Mammary epithelial cell (primary cell): ENCODE data around the gene ACTL7A.

Source experiments
- CTCF ChIP-seq, 2 donors: IDR thresholded peaks in 1 of 2; conservative IDR thresholded peaks in 1 of 2; 2 replicates each; pipeline ENCODE4 v1.5.1; 2011 to 2012; ENCODE audit warnings: inconsistent platforms in 2 of 2, low read length in 2 of 2, mild to moderate bottlenecking in 2 of 2, control low read depth in 1 of 2, low read depth in 1 of 2; ENCODE audit not compliant: insufficient read depth in 1 of 2; ENCODE audit errors: extremely low read depth in 1 of 2
- EZH2 ChIP-seq: IDR thresholded peaks from 2 replicates; pipeline ENCODE4 v1.6.1; 2012; ENCODE audit warnings: low read length, inconsistent platforms, borderline replicate concordance

- TF ChIP-seq EZH2 (no peak), CTCF (conservative IDR thresholded peaks at IDR 0.05 in 1 of 2, IDR thresholded peaks at IDR 0.05 in 1 of 2; ENCODE audit: extremely low read depth in 1 of 2, insufficient read depth in 1 of 2, low read depth in 1 of 2, low read length in 2 of 2) (no peak)
Observed at GRCh38 chr9:108836319-108836718, 25.7 kb upstream of the ACTL7A start.
